Measurements from ENCODE around the gene KRABD2.
"Not testable (repeated sequence)": the region's sequence is repeated elsewhere in the genome, so short reads cannot be mapped to it uniquely, and the experiment has no call there.

DNA sequence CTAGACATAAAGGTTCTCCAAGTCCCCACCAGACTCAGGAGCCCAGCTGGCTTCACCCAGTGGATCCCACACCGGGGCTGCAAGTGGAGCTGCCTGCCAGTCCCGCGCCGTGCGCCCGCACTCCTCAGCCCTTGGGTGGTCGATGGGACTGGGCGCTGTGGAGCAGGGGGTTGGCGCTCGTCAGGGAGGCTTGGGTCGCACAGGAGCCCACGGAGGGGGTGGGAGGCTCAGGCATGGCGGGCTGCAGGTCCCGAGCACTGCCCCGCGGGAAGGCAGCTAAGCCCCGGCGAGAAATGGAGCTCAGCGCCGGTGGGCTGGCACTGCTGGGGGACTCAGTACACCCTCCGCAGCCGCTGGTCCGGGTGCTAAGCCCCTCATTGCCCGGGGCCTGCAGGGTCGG lies 29.5 kb downstream of the KRABD2 start:
- TF ChIP-seq EZH2 (IDR thresholded peaks at IDR 0.05; ENCODE audit: low read depth, unreplicated experiment); POLR2AphosphoS5 (IDR thresholded peaks at IDR 0.05; ENCODE audit: low read depth); EZH2phosphoT487 (IDR thresholded peaks at IDR 0.05; ENCODE audit: unreplicated experiment); CTCF (conservative IDR thresholded peaks at IDR 0.05; ENCODE audit: low read depth in 2 of 2); ZNF462 (CRISPR knock-in tag; IDR thresholded peaks at IDR 0.05); STAT1 (IDR thresholded peaks at IDR 0.05; ENCODE audit: unreplicated experiment); ZNF331 (CRISPR knock-in tag; IDR thresholded peaks at IDR 0.05; ENCODE audit: low read depth); JUNB (IDR thresholded peaks at IDR 0.05; ENCODE audit: unreplicated experiment); NANOG (IDR thresholded peaks at IDR 0.05; ENCODE audit: borderline replicate concordance): not testable (repeated sequence)
- TF ChIP-seq, protein P1, sequence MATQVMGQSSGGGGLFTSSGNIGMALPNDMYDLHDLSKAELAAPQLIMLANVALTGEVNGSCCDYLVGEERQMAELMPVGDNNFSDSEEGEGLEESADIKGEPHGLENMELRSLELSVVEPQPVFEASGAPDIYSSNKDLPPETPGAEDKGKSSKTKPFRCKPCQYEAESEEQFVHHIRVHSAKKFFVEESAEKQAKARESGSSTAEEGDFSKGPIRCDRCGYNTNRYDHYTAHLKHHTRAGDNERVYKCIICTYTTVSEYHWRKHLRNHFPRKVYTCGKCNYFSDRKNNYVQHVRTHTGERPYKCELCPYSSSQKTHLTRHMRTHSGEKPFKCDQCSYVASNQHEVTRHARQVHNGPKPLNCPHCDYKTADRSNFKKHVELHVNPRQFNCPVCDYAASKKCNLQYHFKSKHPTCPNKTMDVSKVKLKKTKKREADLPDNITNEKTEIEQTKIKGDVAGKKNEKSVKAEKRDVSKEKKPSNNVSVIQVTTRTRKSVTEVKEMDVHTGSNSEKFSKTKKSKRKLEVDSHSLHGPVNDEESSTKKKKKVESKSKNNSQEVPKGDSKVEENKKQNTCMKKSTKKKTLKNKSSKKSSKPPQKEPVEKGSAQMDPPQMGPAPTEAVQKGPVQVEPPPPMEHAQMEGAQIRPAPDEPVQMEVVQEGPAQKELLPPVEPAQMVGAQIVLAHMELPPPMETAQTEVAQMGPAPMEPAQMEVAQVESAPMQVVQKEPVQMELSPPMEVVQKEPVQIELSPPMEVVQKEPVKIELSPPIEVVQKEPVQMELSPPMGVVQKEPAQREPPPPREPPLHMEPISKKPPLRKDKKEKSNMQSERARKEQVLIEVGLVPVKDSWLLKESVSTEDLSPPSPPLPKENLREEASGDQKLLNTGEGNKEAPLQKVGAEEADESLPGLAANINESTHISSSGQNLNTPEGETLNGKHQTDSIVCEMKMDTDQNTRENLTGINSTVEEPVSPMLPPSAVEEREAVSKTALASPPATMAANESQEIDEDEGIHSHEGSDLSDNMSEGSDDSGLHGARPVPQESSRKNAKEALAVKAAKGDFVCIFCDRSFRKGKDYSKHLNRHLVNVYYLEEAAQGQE (IDR thresholded peaks at IDR 0.05; ENCODE audit: unreplicated experiment), result not testable (repeated sequence)
- TF ChIP-seq, protein P2, sequence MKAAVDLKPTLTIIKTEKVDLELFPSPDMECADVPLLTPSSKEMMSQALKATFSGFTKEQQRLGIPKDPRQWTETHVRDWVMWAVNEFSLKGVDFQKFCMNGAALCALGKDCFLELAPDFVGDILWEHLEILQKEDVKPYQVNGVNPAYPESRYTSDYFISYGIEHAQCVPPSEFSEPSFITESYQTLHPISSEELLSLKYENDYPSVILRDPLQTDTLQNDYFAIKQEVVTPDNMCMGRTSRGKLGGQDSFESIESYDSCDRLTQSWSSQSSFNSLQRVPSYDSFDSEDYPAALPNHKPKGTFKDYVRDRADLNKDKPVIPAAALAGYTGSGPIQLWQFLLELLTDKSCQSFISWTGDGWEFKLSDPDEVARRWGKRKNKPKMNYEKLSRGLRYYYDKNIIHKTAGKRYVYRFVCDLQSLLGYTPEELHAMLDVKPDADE (IDR thresholded peaks at IDR 0.05), result not testable (repeated sequence)

Data from GM23338 (cell line).